IMR-90 (cell line): ENCODE measurements around the gene C13orf46. TPM values are rescaled to one million over a fixed set of nuclear protein-coding genes. Genes with fewer than 3 reads are reported as not detected.
A peak's percentile ranks its signal among the peaks of the same experiment; 100 is the strongest.

Experiments used
- ATAC-seq: fragments of 200-7000 bp; cut with Tn5 transposase; 2 replicates; pipeline ENCODE4 v1.9.1; 2020; ENCODE audit warnings: low read depth, mild to moderate bottlenecking, moderate library complexity
- BruUV-seq: library from RNA; stranded (reverse); fragments of 400-500 nt; replicated peaks from 2 replicates; lab custom pipeline; 2021; lab: Mats Ljungman, UMichigan
- CTCF ChIA-PET: fragments of 300-600 bp; formaldehyde crosslinking; extraction: SDS; loops from one replicate; lab custom pipeline; 2021; ENCODE audit warnings: antibody characterized with exemption; lab: Yijun Ruan, JAX
- POLR2A ChIA-PET: fragments of 300-600 bp; sonication (Branson Sonifier 250); formaldehyde crosslinking; loops from one replicate; lab custom pipeline; 2022; ENCODE audit warnings: antibody characterized with exemption; ENCODE audit not compliant: unreplicated experiment; lab: Charles Lee
- DNase-seq: peaks from one replicate; pipeline ENCODE4 v3.0.0; 2013
- H2AFZ ChIP-seq: replicated peaks from 2 replicates; pipeline ENCODE3; 2013; ENCODE audit warnings: low read length, mild to moderate bottlenecking; ENCODE audit not compliant: poor library complexity
- H2AK5ac ChIP-seq: 2 replicates; pipeline ENCODE4 v1.6.1; 2013; ENCODE audit warnings: low read depth, low read length, inconsistent platforms
- H2AK9ac ChIP-seq: replicated peaks from 2 replicates; pipeline ENCODE3; 2013; ENCODE audit warnings: mild to moderate bottlenecking, low read depth, low read length, moderate library complexity; ENCODE audit not compliant: poor library complexity
- H2BK120ac ChIP-seq: 2 replicates; pipeline ENCODE4 v1.6.1; 2013; ENCODE audit warnings: low read depth, low read length, inconsistent platforms
- H2BK15ac ChIP-seq: 3 replicates; pipeline ENCODE4 v1.6.1; 2013; ENCODE audit warnings: low read depth, low read length, inconsistent platforms
- H2BK20ac ChIP-seq: 2 replicates; pipeline ENCODE4 v1.6.1; 2013; ENCODE audit warnings: low read depth, mild to moderate bottlenecking, inconsistent platforms, low read length, moderate library complexity
- H2BK5ac ChIP-seq: 2 replicates; pipeline ENCODE4 v1.6.1; 2013; ENCODE audit warnings: mild to moderate bottlenecking, low read depth, low read length, inconsistent platforms; ENCODE audit not compliant: poor library complexity, severe bottlenecking
- H3K14ac ChIP-seq: replicated peaks from 2 replicates; pipeline ENCODE4 v1.6.1; 2013; ENCODE audit warnings: low read depth, low read length, inconsistent platforms
- H3K18ac ChIP-seq: 2 replicates; pipeline ENCODE4 v1.6.1; 2013; ENCODE audit warnings: low read depth, low read length, control low read depth
- H3K23ac ChIP-seq: 2 replicates; pipeline ENCODE4 v1.6.1; 2013; ENCODE audit warnings: low read depth, low read length, inconsistent platforms
- H3K27ac ChIP-seq: 2 replicates; pipeline ENCODE4 v1.5.1; 2013; ENCODE audit warnings: mild to moderate bottlenecking, control low read depth, low read length; ENCODE audit not compliant: insufficient read depth
- H3K27me3 ChIP-seq: 2 replicates; pipeline ENCODE4 v1.6.1; 2013; ENCODE audit warnings: low read length; ENCODE audit not compliant: control insufficient read depth, insufficient read depth
- H3K36me3 ChIP-seq: 2 replicates; pipeline ENCODE4 v1.6.1; 2013; ENCODE audit warnings: low read length, mixed read lengths; ENCODE audit not compliant: control insufficient read depth, insufficient read depth
- H3K4ac ChIP-seq: 2 replicates; pipeline ENCODE4 v1.6.1; 2013; ENCODE audit warnings: low read depth, low read length, inconsistent platforms
- H3K4me1 ChIP-seq: 2 replicates; pipeline ENCODE4 v1.6.1; 2013; ENCODE audit warnings: low read length, mixed read lengths; ENCODE audit not compliant: control insufficient read depth, insufficient read depth
- H3K4me2 ChIP-seq: 2 replicates; pipeline ENCODE4 v1.6.1; 2013; ENCODE audit warnings: low read depth, mild to moderate bottlenecking, control low read depth, low read length, moderate library complexity
- H3K4me3 ChIP-seq: 2 replicates; pipeline ENCODE4 v1.5.1; 2013; ENCODE audit warnings: low read depth, mild to moderate bottlenecking, control low read depth, low read length, moderate library complexity; ENCODE audit not compliant: insufficient read depth
- H3K56ac ChIP-seq: 2 replicates; pipeline ENCODE4 v1.6.1; 2013; ENCODE audit warnings: low read length, inconsistent platforms; ENCODE audit not compliant: insufficient read depth; ENCODE audit errors: extremely low read depth
- H3K79me1 ChIP-seq, 2 experiments: 2 replicates each; pipeline ENCODE4 v1.6.1; 2013; ENCODE audit warnings: low read length in 2 of 2, inconsistent platforms in 1 of 2, low read depth in 1 of 2
- H3K9ac ChIP-seq: 2 replicates; pipeline ENCODE4 v1.6.1; 2013; ENCODE audit warnings: low read depth, low read length, control low read depth
- H3K9me1 ChIP-seq: 2 replicates; pipeline ENCODE4 v1.6.1; 2013; ENCODE audit warnings: low read length, inconsistent platforms; ENCODE audit not compliant: insufficient read depth
- H3K9me3 ChIP-seq: 2 replicates; pipeline ENCODE4 v1.6.1; 2013; ENCODE audit warnings: low read length; ENCODE audit not compliant: control insufficient read depth, insufficient read depth
- H4K20me1 ChIP-seq: 2 replicates; pipeline ENCODE4 v1.6.1; 2013; ENCODE audit warnings: low read length, inconsistent platforms; ENCODE audit not compliant: insufficient read depth
- H4K5ac ChIP-seq: 2 replicates; pipeline ENCODE4 v1.6.1; 2013; ENCODE audit warnings: mild to moderate bottlenecking, low read depth, low read length, control low read depth
- H4K8ac ChIP-seq, 2 experiments: 2 replicates each; pipeline ENCODE4 v1.6.1; 2013; ENCODE audit warnings: low read depth in 2 of 2, low read length in 2 of 2, control low read depth in 1 of 2, inconsistent platforms in 1 of 2
- H4K91ac ChIP-seq: 2 replicates; pipeline ENCODE4 v1.6.1; 2013; ENCODE audit warnings: low read depth, low read length, inconsistent platforms; ENCODE audit not compliant: insufficient read depth
- CEBPB ChIP-seq: IDR thresholded peaks from 2 replicates; pipeline ENCODE4 v1.6.1; 2012; ENCODE audit warnings: low read depth, low read length, improper control_type of control experiment
- CTCF ChIP-seq: conservative IDR thresholded peaks from 2 replicates; pipeline ENCODE4 v1.5.1; 2012; ENCODE audit warnings: mild to moderate bottlenecking, low read depth, low read length, improper control_type of control experiment
- ELK1 ChIP-seq: fragments of 150-350 bp; IDR thresholded peaks from 2 replicates; pipeline ENCODE4 v1.6.1; 2016; ENCODE audit warnings: low read depth, mild to moderate bottlenecking, low read length, moderate library complexity, borderline replicate concordance
- FOS ChIP-seq: fragments of 150-350 bp; IDR thresholded peaks from 2 replicates; pipeline ENCODE4 v1.6.1; 2016; ENCODE audit warnings: low read depth, low read length
- MAZ ChIP-seq: IDR thresholded peaks from 2 replicates; pipeline ENCODE4 v1.6.1; 2012; ENCODE audit warnings: low read depth, mild to moderate bottlenecking, low read length, improper control_type of control experiment, moderate library complexity, borderline replicate concordance
- NFE2L2 ChIP-seq: fragments of 150-350 bp; IDR thresholded peaks from 2 replicates; pipeline ENCODE4 v1.6.1; 2016; ENCODE audit warnings: low read depth, mild to moderate bottlenecking, low read length
- POLR2A ChIP-seq: IDR thresholded peaks from 2 replicates; pipeline ENCODE4 v1.6.1; 2012; ENCODE audit warnings: mild to moderate bottlenecking, low read depth, low read length
- RCOR1 ChIP-seq: IDR thresholded peaks from 2 replicates; pipeline ENCODE4 v1.6.1; 2012; ENCODE audit warnings: mild to moderate bottlenecking, low read length, improper control_type of control experiment; ENCODE audit not compliant: insufficient replicate concordance
- RFX5 ChIP-seq: IDR thresholded peaks from 2 replicates; pipeline ENCODE4 v1.8.0; 2012; ENCODE audit warnings: low read depth, mild to moderate bottlenecking, low read length, moderate library complexity
- WGBS, 2 experiments: methylation state at CpG; one replicate each; pipeline versions ENCODE4 v1.1.5 to v1.1.7; 2013; ENCODE audit warnings: missing lambda C conversion rate in 2 of 2; ENCODE audit not compliant: insufficient read length in 1 of 2; ENCODE audit errors: extremely low coverage in 2 of 2; 5-methylcytosine and 5-hydroxymethylcytosine counted together
- dilution Hi-C: fragments of 300-500 bp; cut with HindIII; formaldehyde crosslinking; loops from one replicate; pipeline ENCODE4 v1.14.3; 2018; ENCODE audit warnings: low sequenced_read_pairs; ENCODE audit not compliant: unreplicated experiment
- in situ Hi-C: fragments of 300-500 bp; cut with MboI; formaldehyde crosslinking; loops from 3 replicates; pipeline ENCODE4 v1.14.3; 2019; ENCODE audit warnings: low sequenced_read_pairs, inconsistent platforms, mixed read lengths
- intact Hi-C: fragments of 100-400 bp; cut with micrococcal nuclease; formaldehyde crosslinking; loops from 2 replicates; pipeline ENCODE4 v1.10.0; 2022
- polyA plus RNA-seq, 3 experiments: library from polyadenylated mRNA; depleted of rRNA; stranded (reverse); fragments of >200 nt; gene quantifications; 2 replicates each; pipeline ENCODE4 v1.2.3, GENCODE V29; 2012; ENCODE audit warnings: low replicate concordance in 1 of 3
- total RNA-seq: library from RNA; depleted of rRNA; stranded (reverse); fragments of >200 nt; gene quantifications from 2 replicates; pipeline ENCODE4 v1.2.3, GENCODE V29; 2012

The C13orf46 gene
- total and polyA plus RNA-seq, 2 of the 4 experiments (the other 2 are of a cell fraction): under 0.01 to 2.1 TPM

GRCh38 chr13:113918981-113919701, 54.7 kb downstream of the C13orf46 start:
- dilution Hi-C loops: no loop called here
- intact Hi-C loops: no loop called here
- H2AK9ac ChIP-seq: no peak overlapping the region
- DNase-seq (no peak), ATAC-seq (peak; percentile 14)
- ChIA-PET POLR2A (no interaction called here), CTCF (no interaction called here)
- H2BK15ac ChIP-seq: no peak overlapping the region
- H2BK5ac ChIP-seq: peak overlapping the region; percentile 11
- H3K23ac ChIP-seq: no peak overlapping the region
- H2AFZ ChIP-seq: no peak overlapping the region
- no peak overlapping the region for H4K5ac ChIP-seq
- H3K18ac ChIP-seq: no peak overlapping the region; the same call in 1 of the 2 replicates
- in situ Hi-C loops: no loop called here
- peaks cover 11% of the 10 kb centered on the region for H3K4me1 ChIP-seq
- H3K79me1 ChIP-seq: peaks cover 0 to 25% of the 10 kb centered on the region in 2 experiments; a peak in 2 of 4 replicates
- H3K14ac ChIP-seq: peak overlapping the region; percentile 58; the same call in 1 of the 2 replicates
- no peaks in the 10 kb centered on the region for H3K27me3 ChIP-seq
- no peak overlapping the region for H3K56ac ChIP-seq
- WGBS, 2 experiments: 83% methylated on average over 11 of the region's 23 CpGs; no CpG with 5 or more reads in 1 of the 2 experiments
- H4K20me1 ChIP-seq: no peaks in the 10 kb centered on the region
- no peak overlapping the region for H3K27ac ChIP-seq
- H2BK120ac ChIP-seq: peak overlapping the region; percentile 3; the same call in 1 of the 2 replicates
- no peak overlapping the region for H3K4ac ChIP-seq
- H3K9me1 ChIP-seq: peaks cover 15% of the 10 kb centered on the region
- H4K8ac ChIP-seq: peak overlapping the region in 1 of 2 experiments; percentile 10; a peak in 1 of 4 replicates
- H3K9me3 ChIP-seq: peaks cover 15% of the 10 kb centered on the region
- no peak overlapping the region for H2BK20ac ChIP-seq
- H3K36me3 ChIP-seq: no peaks in the 10 kb centered on the region
- no peak overlapping the region for H3K9ac ChIP-seq
- TF ChIP-seq CTCF (no peak), FOS (no peak), ELK1 (no peak), NFE2L2 (no peak), RFX5 (no peak), CEBPB (no peak), RCOR1 (no peak), POLR2A (no peak), MAZ (no peak)
- peak overlapping the region; percentile 36; the same call in 1 of the 2 replicates for H2AK5ac ChIP-seq
- H3K4me2 ChIP-seq: no peak overlapping the region
- no peak overlapping the region for H3K4me3 ChIP-seq
- H4K91ac ChIP-seq: no peak overlapping the region; the same call in 1 of the 2 replicates
- BruUV-seq: no TSS peak
